HG02678 (cell line): ENCODE data around the gene PAX6.
"Not testable (repeated sequence)": the region's sequence is repeated elsewhere in the genome, so short reads cannot be mapped to it uniquely, and the experiment has no call there.

Experiments used
- ATAC-seq: cut with Tn5 transposase; IDR thresholded peaks from one replicate; pipeline ENCODE4 v1.9.1; 2021; ENCODE audit warnings: mild to moderate bottlenecking, moderate library complexity; ENCODE audit not compliant: unreplicated experiment

The PAX6 gene

GRCh38 chr11:31772412-31772811, 38.7 kb downstream of the PAX6 start:
- no peak for ATAC-seq

DNA sequence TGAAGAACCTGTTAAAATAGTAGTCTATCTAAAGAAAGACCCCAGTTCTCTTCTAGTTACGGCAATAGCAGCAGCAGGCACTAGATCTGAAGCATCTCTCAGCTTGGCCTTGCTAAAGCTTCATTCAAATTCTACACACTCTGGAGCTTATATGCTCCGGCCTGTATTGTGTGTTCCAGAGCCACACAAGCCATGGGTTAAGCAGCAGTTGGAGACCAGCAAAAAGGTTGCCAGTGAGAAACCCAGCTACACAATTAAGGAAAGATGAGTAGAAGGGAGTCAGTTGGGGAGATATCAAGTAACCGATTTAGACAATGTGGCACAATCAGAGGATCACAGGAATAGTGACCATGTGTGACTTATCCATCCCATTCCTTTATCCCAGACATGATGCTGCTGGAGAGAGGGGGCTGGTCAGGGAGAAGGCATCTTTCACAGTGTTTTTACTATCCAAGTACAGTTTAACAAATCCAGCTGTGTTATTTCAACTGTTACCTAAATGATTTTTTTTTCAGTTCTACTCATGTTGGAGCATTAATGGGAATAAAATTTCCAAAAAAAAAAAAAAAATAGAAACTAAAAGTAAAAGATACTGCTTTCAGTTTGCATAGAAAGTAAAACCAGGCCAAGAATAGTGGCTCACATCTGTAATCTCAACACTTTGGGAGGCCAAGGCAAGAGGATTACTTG, 41.0 kb downstream of the PAX6 start:
- no peak for ATAC-seq

- ATAC-seq = no peak
These were observed 42.1 kb downstream of the PAX6 start for GRCh38 chr11:31768749-31769640.

GRCh38 chr11:31767685-31768084, 43.4 kb downstream of the PAX6 start:
- no peak for ATAC-seq

DNA sequence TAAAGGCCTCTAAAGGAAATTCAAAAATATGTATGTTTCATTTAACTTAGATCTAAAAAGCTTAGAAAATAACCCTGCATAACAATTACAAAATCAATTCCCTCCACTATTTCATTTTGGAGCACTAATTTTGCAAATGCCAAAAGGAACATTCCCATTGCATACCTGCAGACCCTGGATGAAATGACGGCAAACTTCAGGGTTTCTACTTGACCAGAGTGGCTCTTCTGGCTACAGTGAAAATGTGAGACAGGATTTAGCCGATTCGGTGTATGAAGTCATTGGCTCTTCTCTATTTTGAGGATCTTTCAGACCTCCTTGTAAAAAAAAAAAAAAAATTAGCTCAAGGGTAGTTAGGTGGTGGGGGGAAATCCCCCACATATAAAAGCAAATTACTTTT, 44.1 kb downstream of the PAX6 start:
- no peak for ATAC-seq

DNA sequence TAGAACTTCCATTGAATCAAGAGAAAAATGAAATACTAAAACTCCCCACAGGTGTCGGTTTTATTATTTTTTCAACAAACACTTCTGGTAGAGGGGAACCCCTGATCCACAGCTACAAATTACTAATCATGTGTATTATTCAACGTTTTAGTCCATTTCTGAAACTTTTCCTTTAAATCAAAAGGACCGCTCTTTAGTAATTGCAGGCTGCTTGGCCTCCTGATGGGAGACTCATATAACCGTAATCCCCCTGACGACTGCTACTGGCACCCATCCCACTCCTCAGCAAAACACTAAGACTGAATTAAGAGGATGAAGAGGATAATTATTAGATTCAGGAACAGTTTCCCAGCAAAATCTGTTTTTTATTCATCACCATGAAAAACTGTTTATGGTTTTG, 46.4 kb downstream of the PAX6 start:
- no peak for ATAC-seq

DNA sequence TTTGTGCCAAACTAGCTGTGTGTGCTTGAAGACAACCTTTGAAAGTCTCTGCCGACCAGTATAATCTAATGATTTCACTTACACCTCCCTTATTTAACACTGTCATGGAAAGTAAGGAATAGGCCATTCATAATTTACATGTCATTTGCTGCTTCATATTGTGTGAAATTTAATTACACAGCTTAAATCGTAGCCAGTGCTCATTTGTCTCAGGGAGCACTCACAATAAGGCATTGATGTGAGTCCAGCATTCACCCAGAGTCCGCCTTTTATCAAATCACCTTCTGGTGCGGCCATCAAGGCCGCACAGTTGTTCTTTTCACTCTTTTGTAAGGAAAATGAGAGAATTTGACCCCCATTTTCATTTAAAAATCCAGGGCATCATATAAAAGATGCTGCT, 46.9 kb downstream of the PAX6 start:
- no peak for ATAC-seq

DNA sequence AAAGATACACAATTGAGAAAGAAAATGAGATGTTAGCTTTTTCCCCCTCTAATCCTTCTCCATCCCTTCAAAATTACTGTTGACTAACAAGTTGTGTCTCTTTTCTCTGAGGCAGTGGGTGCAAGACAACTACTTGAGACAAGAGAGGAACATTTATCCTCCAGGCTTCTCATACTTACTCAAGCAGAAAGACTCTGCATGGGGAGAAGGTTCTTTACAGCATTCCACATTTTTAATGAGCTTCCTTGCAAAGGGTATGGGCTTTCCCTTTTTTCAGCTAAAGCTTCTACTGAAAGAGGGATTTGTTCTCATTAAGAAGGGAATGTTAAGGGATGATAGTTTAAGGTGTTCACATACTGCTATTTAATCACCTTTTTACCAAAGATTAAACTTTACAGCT, 47.8 kb downstream of the PAX6 start:
- no peak for ATAC-seq

DNA sequence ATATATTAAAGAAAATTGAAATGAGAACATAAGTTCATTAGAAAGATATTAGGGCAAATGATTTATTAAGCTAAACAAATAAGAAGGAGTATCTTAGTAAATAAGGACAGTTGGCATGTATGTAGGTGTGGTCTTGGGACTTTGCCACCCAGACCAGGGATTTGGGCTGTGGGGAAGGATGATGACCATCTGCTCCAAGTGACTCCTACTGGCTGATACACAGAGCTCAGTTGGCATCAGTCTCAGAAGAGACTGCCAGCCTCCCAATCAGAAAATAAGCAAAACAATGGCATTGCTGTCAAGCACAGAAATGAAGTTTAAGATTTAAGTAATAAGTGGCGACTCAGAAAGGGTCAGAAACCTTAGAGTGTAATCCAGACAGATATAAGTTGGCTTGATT, 49.5 kb downstream of the PAX6 start:
- no peak for ATAC-seq

DNA sequence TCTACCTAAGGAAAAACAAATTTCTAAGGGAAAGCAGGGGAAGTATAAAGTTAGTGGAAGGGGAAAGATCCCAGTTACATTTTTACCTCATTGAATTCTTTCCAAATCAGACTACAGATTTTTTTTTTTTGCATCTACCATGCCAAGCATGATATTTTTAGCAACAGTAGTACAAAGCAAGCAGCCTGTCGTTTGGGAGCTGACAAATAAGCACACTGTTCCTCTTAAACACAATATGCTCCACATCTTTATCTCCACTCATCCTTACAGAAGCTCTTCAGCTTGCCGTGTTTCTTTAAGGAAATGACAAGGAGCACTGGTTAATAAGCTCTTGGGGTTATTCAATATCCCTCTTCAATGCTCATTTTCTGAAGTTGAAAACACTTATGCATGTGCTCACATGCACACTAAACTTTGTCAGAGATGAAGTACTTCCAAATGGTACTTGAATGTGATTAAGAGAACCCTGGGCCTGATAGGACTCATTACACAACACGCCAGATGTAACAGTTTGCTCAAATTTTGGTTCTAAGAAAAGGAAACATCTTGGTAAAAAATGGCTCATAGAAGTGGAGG, 53.8 kb downstream of the PAX6 start:
- ATAC-seq = no peak

DNA sequence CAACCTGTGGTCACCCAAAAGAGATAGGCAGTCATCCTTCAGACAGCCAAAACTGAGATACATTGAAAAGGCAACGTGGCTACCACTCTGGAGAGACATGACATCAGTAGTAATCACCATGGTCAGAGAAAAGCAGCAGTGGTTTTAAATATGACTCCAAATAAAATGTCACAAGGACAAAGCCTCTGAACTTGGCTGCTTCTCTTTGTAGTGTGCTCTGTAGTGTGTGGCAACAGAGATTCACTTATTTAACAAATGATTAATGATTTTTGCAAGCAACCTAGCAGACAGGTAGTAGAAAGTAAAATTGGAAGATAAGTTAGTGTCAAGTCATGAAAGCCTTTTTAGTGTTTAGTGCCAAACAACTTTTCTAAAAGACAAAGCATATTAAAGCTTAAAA, 63.5 kb downstream of the PAX6 start:
- no peak for ATAC-seq

- ATAC-seq = not testable (repeated sequence)
These were observed 70.3 kb downstream of the PAX6 start for GRCh38 chr11:31740731-31741368.

DNA sequence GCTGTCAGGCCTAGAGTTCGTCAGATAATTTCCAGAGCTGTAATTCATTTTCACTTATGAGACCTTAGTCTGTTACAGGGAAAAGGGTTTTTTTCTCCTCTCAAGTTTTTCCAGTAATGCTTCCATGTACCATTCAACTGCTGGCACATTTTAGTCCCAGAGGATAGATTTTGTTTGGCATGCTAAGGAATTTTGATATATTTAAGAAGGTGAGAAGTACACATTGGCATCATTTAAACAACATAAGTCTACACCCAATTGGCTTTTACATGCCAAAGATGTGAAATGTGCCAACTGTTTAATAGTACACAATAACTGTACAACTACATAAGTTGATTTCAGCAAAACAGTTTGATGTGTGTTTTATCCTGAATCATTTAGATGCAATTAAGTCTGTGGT, 71.0 kb downstream of the PAX6 start:
- no peak for ATAC-seq
